Activated B cell treated with CpG ODN at 0.5 μM for 24 hours (primary cell): ENCODE data around the gene ARNT2. TPM values are rescaled to one million over a fixed set of nuclear protein-coding genes. Genes with fewer than 3 reads are reported as not detected.

Experiments used
- ATAC-seq: fragments of 200-7000 bp; cut with Tn5 transposase; one replicate; pipeline ENCODE4 v1.10.0; 2021; ENCODE audit warnings: low read depth, mild to moderate bottlenecking, moderate library complexity
- CTCF ChIA-PET: fragments of 350-600 bp; sonication (Branson Sonifier 250); formaldehyde crosslinking; loops from one replicate; lab custom pipeline; 2021; ENCODE audit warnings: antibody characterized with exemption; lab: Charles Lee
- POLR2A ChIA-PET: fragments of 350-600 bp; sonication (Branson Sonifier 250); formaldehyde crosslinking; loops from one replicate; lab custom pipeline; 2021; ENCODE audit warnings: antibody characterized with exemption; lab: Charles Lee
- DNase-seq: peaks from one replicate; pipeline ENCODE4 v3.0.0; 2022
- H3K27ac Mint-ChIP-seq: one replicate; pipeline ENCODE4 v1.8.0; 2020; ENCODE audit warnings: mixed read lengths
- H3K27me3 Mint-ChIP-seq: one replicate; pipeline ENCODE4 v1.8.0; 2021; ENCODE audit warnings: mixed read lengths
- H3K36me3 Mint-ChIP-seq: one replicate; pipeline ENCODE4 v1.8.0; 2021; ENCODE audit warnings: low read depth, mixed read lengths
- H3K4me1 Mint-ChIP-seq: one replicate; pipeline ENCODE4 v1.8.0; 2021; ENCODE audit warnings: mixed read lengths
- H3K4me3 Mint-ChIP-seq: one replicate; pipeline ENCODE4 v1.8.0; 2020; ENCODE audit warnings: mild to moderate bottlenecking, mixed read lengths
- H3K9me3 Mint-ChIP-seq: one replicate; pipeline ENCODE4 v1.8.0; 2020; ENCODE audit warnings: mixed read lengths
- intact Hi-C: fragments of 100-400 bp; cut with micrococcal nuclease; formaldehyde crosslinking; loops from one replicate; pipeline ENCODE4 v1.15.1; 2024
- total RNA-seq: library from RNA; stranded (reverse); gene quantifications from 2 replicates; pipeline ENCODE4 v1.2.3, GENCODE V29; 2022
- TF ChIP-seq, protein P1 (sequence below): fragments of 200-600 bp; IDR thresholded peaks from one replicate; pipeline ENCODE4 v1.8.0; 2022; ENCODE audit warnings: antibody characterized with exemption, mild to moderate bottlenecking

ARNT2 gene
- total RNA-seq, 1 donor from 2014 or later, result not detected

DNA sequence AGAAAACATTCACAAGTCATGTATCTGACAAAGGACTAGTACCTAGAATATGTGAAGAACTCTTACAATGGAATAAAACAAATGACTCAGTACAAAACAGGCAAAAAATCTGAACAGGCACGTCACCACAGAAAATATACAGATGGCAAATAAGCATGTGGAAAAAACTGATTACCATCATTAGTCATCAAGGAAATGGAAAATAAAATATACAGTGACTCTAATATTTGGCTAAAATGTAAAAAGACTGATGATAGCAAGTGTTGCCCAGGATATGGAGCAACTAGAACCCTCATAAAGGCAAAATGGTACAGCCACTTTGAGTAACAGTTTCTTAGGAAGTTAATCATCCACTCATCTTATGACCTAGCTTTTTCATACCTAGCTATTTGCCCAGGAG lies 195.2 kb downstream of the ARNT2 start:
- DNase-seq (no peak), ATAC-seq (no peak)
- Mint-ChIP-seq H3K4me3 (no peak overlapping the region), H3K27ac (no peak overlapping the region), H3K27me3 (peaks cover 11% of the 10 kb centered on the region), H3K36me3 (no peaks in the 10 kb centered on the region), H3K4me1 (no peaks in the 10 kb centered on the region), H3K9me3 (no peaks in the 10 kb centered on the region)
- intact Hi-C loops, result no loop called here
- CTCF ChIA-PET, result no interaction called here
- POLR2A ChIA-PET, result no interaction called here
- TF ChIP-seq, protein P1, sequence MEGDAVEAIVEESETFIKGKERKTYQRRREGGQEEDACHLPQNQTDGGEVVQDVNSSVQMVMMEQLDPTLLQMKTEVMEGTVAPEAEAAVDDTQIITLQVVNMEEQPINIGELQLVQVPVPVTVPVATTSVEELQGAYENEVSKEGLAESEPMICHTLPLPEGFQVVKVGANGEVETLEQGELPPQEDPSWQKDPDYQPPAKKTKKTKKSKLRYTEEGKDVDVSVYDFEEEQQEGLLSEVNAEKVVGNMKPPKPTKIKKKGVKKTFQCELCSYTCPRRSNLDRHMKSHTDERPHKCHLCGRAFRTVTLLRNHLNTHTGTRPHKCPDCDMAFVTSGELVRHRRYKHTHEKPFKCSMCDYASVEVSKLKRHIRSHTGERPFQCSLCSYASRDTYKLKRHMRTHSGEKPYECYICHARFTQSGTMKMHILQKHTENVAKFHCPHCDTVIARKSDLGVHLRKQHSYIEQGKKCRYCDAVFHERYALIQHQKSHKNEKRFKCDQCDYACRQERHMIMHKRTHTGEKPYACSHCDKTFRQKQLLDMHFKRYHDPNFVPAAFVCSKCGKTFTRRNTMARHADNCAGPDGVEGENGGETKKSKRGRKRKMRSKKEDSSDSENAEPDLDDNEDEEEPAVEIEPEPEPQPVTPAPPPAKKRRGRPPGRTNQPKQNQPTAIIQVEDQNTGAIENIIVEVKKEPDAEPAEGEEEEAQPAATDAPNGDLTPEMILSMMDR, result no peak

DNA sequence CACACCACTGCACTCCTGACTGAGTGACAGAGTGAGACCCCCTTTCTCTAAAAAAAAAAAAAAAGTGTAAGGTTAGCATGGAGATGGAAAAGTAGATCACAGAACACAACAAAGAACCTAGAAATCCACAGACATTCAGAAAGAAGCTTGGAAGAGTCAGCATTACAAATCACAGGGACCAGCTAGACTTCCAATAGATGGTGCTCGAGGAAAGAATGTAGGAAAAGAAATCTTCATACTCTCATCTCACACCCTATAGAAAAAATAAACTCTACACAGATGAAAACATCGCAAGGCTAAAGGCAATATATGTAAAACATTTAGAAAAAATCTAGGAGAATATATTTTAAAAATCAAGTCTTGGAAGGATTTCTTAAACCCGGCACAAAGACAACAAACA lies 196.4 kb downstream of the ARNT2 start:
- H3K36me3 Mint-ChIP-seq, result no peaks in the 10 kb centered on the region
- ChIA-PET CTCF (no interaction called here), POLR2A (no interaction called here)
- ATAC-seq (no peak), DNase-seq (no peak)
- no peaks in the 10 kb centered on the region for H3K9me3 Mint-ChIP-seq
- TF ChIP-seq, protein P1, result no peak
- H3K27ac Mint-ChIP-seq, result no peak overlapping the region
- no peaks in the 10 kb centered on the region for H3K4me1 Mint-ChIP-seq
- no peak overlapping the region for H3K4me3 Mint-ChIP-seq
- intact Hi-C loops, result no loop called here
- peaks cover 14% of the 10 kb centered on the region for H3K27me3 Mint-ChIP-seq

DNA sequence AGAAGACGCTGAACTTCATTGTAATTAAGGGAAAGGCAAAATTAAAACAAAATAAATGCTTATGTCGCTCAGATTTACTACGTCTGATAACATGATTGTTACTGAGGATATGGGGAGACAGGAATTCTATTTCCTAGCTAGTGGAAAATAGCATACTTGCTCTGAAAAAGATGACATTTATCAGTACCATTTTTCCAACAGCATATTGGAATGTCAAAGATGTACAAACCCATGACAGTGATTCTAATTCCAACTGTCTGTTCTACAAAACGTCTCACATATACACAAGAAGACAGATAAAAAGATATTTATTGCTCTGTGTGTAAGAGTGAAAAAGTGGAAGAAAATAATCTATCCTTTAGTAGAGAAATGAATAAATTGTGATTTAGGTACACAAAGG lies 197.1 kb downstream of the ARNT2 start:
- ChIA-PET CTCF (no interaction called here), POLR2A (no interaction called here)
- TF ChIP-seq, protein P1, result no peak
- Mint-ChIP-seq H3K9me3 (no peaks in the 10 kb centered on the region), H3K4me3 (no peak overlapping the region), H3K27ac (no peak overlapping the region), H3K27me3 (peaks cover 10% of the 10 kb centered on the region), H3K4me1 (no peaks in the 10 kb centered on the region), H3K36me3 (no peaks in the 10 kb centered on the region)
- intact Hi-C loops, result no loop called here
- DNase-seq (no peak), ATAC-seq (no peak)

DNA sequence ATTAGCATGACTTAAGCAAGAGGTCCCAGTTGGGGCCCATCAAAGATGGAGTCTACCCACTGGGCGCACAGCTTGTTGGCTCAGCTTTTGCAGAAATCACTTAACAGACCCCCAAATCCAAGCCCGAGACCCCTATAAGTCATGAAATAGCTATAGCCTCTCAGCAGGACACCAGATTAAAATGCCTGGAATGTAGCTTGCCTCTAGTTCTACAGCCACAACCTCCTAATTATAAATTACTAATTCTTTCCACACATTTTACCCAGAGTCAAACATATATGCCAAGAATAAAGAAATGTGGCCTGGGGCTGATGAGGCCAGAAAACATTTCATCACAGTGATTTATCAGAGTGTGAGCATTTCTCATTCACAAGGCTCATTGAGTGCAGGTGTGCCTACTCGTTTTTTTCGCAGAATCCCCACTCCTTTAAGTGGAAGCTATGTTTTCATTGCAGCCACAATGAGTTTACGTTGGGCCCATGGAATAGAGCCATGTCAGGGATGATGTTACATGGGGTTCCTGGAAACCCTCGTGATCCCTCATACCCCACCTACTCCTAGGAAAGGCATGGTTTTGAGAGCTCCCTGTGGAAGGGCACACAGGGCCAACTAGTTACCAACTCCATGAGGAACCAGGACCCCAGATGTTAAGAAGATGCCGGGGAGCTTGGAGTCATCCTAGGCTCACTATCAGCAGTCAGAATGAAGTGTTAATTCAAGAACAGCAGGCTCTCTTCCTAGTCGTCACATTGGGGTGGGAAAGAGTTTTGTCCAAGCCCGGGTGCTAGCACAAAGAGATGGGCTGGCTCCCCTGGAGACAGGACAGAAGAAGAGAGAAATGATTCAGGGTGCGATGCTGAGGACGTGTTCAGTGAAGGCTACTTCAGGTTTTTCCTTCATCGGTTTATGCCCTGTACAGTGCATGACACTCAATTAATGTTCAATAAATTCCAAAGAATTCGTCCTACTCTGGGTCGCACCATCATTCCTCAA lies 200.7 kb downstream of the ARNT2 start:
- no peak for ATAC-seq
- no peak for DNase-seq
- intact Hi-C loops, result no loop called here
- TF ChIP-seq, protein P1, result no peak
- Mint-ChIP-seq H3K27me3 (peaks cover 12% of the 10 kb centered on the region), H3K4me1 (no peaks in the 10 kb centered on the region), H3K9me3 (no peaks in the 10 kb centered on the region), H3K36me3 (no peaks in the 10 kb centered on the region), H3K4me3 (no peak overlapping the region), H3K27ac (no peak overlapping the region)
- ChIA-PET CTCF (no interaction called here), POLR2A (no interaction called here)

DNA sequence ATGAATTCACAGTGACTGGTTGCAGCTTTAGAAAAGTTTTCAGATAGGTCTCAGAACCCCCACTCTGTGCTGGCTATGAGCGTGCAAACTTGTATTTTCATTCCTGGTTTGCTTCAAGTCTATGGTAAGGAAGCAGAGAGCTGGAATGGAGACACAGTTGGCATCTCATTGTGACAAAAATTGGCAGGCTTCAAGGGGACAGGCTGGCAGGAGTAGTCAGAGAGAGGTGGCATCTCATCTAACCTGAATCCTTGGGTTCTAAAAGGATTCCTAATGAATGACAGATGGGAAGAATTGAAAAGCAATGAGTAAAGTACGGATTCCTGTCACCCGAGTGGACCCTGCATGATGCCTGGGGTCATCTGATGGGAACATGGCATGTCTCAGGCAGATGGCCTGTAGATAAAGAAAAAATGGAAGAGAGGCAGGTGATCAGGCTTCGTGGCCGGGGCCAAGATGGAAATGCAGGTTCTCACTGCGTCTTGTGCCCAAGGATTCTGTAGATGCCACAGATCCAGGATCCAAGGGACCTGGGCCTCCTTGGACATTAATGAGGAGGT lies 201.5 kb downstream of the ARNT2 start:
- ATAC-seq (no peak), DNase-seq (no peak)
- no peaks in the 10 kb centered on the region for H3K36me3 Mint-ChIP-seq
- H3K27ac Mint-ChIP-seq, result no peak overlapping the region
- ChIA-PET CTCF (no interaction called here), POLR2A (no interaction called here)
- TF ChIP-seq, protein P1, result no peak
- no peaks in the 10 kb centered on the region for H3K4me1 Mint-ChIP-seq
- H3K4me3 Mint-ChIP-seq, result no peak overlapping the region
- no peaks in the 10 kb centered on the region for H3K9me3 Mint-ChIP-seq
- peaks cover 12% of the 10 kb centered on the region for H3K27me3 Mint-ChIP-seq
- intact Hi-C loops, result no loop called here
